ENCODE results near the gene IGLL1. TPM values are rescaled to one million over a fixed set of nuclear protein-coding genes. Genes with fewer than 3 reads are reported as not detected.
"Not testable (repeated sequence)": the region's sequence is repeated elsewhere in the genome, so short reads cannot be mapped to it uniquely, and the experiment has no call there.

Gene IGLL1
- not detected for total RNA-seq

GRCh38 chr22:23579870-23580575 lies at the start of gene IGLL1:
Gene IGLL1, minus strand, starts transcription at chr22:23580290. Its CDS starts 100 bp downstream, at chr22:23580190.
- no peak for ATAC-seq (replicated peaks)
- peaks cover 20% of the 10 kb centered on the region for H3K27me3 Mint-ChIP-seq
- H3K4me1 Mint-ChIP-seq: no peaks in the 10 kb centered on the region
- no peaks in the 10 kb centered on the region for H3K36me3 Mint-ChIP-seq (ENCODE audit: low read depth)
- no peak within 1 kb of the TSS for H3K27ac Mint-ChIP-seq
- no peaks in the 10 kb centered on the region for H3K9me3 Mint-ChIP-seq
- no peak within 1 kb of the TSS for H3K4me3 Mint-ChIP-seq

DNA sequence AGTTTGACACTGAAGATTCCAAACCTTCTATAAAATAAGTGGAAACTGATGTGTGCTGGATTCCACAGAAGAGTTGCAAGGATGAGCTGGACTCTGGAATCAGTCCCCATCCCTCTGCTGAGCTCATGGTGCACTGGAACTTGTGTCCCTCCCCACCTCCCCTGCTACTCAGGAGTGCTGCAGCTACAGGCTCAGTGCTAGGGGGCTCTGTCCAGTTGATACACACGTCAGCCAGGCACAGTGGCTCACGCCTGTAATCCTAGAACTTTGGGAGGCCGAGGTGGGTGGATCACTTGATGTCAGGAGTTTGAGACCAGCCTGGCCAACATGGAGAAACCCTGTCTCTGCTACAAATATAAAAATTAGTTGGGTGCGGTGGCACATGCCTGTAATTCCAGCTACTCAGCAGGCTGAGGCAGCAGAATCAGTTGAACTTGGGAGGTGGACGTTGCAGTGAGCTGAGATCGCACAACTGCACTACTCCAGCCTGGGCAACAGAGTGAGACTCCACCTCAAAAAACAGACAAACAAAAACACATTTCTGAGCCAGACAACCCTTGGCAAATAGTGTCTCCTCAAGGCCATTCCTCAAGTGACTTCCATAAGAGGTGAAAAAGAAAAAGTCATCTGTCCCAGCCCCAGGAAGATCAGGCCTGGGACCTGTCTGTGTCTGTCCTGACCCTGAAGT lies 48.1 kb upstream of the IGLL1 start:
- not testable (repeated sequence) for H3K9me3 Mint-ChIP-seq; H3K36me3 Mint-ChIP-seq (ENCODE audit: low read depth); H3K4me1 Mint-ChIP-seq; H3K27ac Mint-ChIP-seq; H3K27me3 Mint-ChIP-seq; H3K4me3 Mint-ChIP-seq; ATAC-seq (replicated peaks)

GRCh38 chr22:23627401-23628055 lies 47.4 kb upstream of the IGLL1 start:
- H3K36me3 Mint-ChIP-seq (ENCODE audit: low read depth): not testable (repeated sequence)

DNA sequence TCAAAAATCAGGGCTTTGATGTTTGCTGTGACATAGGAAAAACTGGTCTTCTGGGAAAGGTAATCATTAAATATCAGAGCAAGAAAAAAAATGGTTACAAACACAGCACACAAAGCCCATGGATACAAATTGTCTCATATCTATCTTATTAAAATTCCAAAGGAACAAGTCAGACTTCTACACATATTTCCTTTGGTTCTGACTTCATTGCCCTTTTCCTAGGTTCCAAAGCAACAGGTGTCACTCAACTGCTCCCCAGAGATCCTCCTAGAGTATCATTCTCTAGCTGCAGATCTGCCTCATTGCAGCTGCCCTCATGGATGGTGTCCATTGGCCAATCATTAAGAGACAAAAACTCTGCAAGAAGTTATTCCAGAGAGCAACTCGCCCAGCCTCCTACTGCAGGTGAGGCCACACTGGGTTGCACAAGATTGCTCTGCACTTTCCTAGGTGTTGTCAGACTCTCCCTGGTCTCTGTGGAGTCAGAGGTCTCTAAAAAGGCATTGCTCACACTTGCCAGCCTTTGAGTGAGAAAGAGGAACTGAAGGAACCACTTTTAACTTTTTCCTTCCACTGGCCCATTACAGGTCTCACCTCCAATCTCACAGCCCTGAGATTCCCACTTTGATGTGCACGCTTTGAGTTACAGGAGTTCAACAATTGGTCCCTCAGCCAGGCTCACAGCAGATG lies 46.3 kb upstream of the IGLL1 start:
- Mint-ChIP-seq H3K27ac (no peak overlapping the region), H3K36me3 (ENCODE audit: low read depth) (no peaks in the 10 kb centered on the region), H3K4me3 (no peak overlapping the region)

More at GRCh38 chr22:23627401-23628055, 47.4 kb upstream of the IGLL1 start:
- ATAC-seq (replicated peaks): peak; percentile 88
- H3K4me1 Mint-ChIP-seq, H3K27ac Mint-ChIP-seq, H3K4me3 Mint-ChIP-seq, H3K27me3 Mint-ChIP-seq, H3K9me3 Mint-ChIP-seq: not testable (repeated sequence)

DNA sequence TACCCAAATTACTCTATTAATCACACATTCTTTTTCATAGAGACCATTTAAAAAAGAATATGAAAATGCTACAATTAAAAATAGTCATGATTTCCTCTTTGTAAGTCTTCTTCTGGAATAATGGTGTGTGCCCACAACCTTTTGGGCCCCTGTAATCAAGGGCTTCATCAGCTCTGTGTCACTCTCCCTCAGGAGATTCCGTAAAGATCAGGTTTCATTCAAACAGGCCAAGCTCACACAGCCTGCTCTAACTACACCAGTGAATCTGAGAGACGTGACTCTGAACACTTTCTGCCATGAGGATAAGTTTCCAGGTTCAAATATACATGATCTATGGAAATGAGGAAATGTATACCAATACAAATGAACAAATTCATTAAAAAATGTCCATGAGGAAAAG lies 42.5 kb upstream of the IGLL1 start:
- Mint-ChIP-seq H3K4me1 (no peaks in the 10 kb centered on the region), H3K27ac (no peak overlapping the region), H3K9me3 (no peaks in the 10 kb centered on the region), H3K4me3 (no peak overlapping the region), H3K27me3 (no peaks in the 10 kb centered on the region), H3K36me3 (ENCODE audit: low read depth) (no peaks in the 10 kb centered on the region)
- no peak for ATAC-seq (replicated peaks)

More for the DNA sequence above, 46.3 kb upstream of the IGLL1 start:
- Mint-ChIP-seq H3K9me3 (no peaks in the 10 kb centered on the region), H3K4me1 (no peaks in the 10 kb centered on the region), H3K27me3 (no peaks in the 10 kb centered on the region)
- no peak for ATAC-seq (replicated peaks)

- H3K4me3 Mint-ChIP-seq; H3K27ac Mint-ChIP-seq; H3K9me3 Mint-ChIP-seq; H3K4me1 Mint-ChIP-seq; H3K27me3 Mint-ChIP-seq; ATAC-seq (replicated peaks); H3K36me3 Mint-ChIP-seq (ENCODE audit: low read depth): not testable (repeated sequence)
Observed at GRCh38 chr22:23621916-23622315, 41.8 kb upstream of the IGLL1 start.

- ATAC-seq (replicated peaks): no peak
- no peaks in the 10 kb centered on the region for H3K36me3 Mint-ChIP-seq (ENCODE audit: low read depth)
- no peaks in the 10 kb centered on the region for H3K9me3 Mint-ChIP-seq
- no peaks in the 10 kb centered on the region for H3K27me3 Mint-ChIP-seq
- H3K4me1 Mint-ChIP-seq: no peaks in the 10 kb centered on the region
- H3K4me3 Mint-ChIP-seq: no peak overlapping the region
- H3K27ac Mint-ChIP-seq: no peak overlapping the region
Observed at GRCh38 chr22:23621082-23621780, 41.1 kb upstream of the IGLL1 start.

GRCh38 chr22:23613193-23613972 lies 33.3 kb upstream of the IGLL1 start:
- Mint-ChIP-seq H3K4me3 (no peak overlapping the region), H3K9me3 (no peaks in the 10 kb centered on the region), H3K4me1 (peaks cover 7% of the 10 kb centered on the region), H3K36me3 (ENCODE audit: low read depth) (no peaks in the 10 kb centered on the region), H3K27ac (peak overlapping the region; percentile 19), H3K27me3 (no peaks in the 10 kb centered on the region)
- ATAC-seq (replicated peaks): peak; percentile 65

- Mint-ChIP-seq H3K27ac (no peak overlapping the region), H3K4me3 (no peak overlapping the region), H3K36me3 (ENCODE audit: low read depth) (no peaks in the 10 kb centered on the region), H3K27me3 (no peaks in the 10 kb centered on the region), H3K4me1 (peaks cover 7% of the 10 kb centered on the region), H3K9me3 (no peaks in the 10 kb centered on the region)
- ATAC-seq (replicated peaks): no peak
Observed at GRCh38 chr22:23609983-23610781, 30.1 kb upstream of the IGLL1 start.

DNA sequence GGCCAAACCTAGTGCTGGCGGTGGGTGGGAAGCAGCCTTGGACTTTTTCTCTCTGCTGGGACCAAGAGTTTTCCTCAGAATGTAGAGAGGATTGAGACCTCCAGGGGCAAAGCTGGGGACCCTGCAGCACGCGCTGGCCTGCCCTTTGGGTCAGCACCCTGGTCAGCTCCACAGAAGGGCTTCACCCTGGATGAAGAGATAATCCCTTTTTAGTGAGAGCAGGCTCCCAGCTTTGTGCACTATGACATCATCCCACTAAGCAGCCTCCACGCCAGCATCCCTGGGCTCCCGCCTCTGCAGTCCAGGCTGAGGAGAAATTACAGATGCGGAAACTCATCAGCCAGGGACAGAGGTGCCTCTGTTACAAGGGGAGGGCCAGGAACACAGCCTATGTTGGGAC lies 28.5 kb upstream of the IGLL1 start:
- H3K27me3 Mint-ChIP-seq: no peaks in the 10 kb centered on the region
- H3K36me3 Mint-ChIP-seq (ENCODE audit: low read depth): no peaks in the 10 kb centered on the region
- no peak overlapping the region for H3K27ac Mint-ChIP-seq
- no peak overlapping the region for H3K4me3 Mint-ChIP-seq
- no peak for ATAC-seq (replicated peaks)
- peaks cover 7% of the 10 kb centered on the region for H3K4me1 Mint-ChIP-seq
- H3K9me3 Mint-ChIP-seq: no peaks in the 10 kb centered on the region

- ATAC-seq (replicated peaks): no peak
- Mint-ChIP-seq H3K27me3 (no peaks in the 10 kb centered on the region), H3K4me1 (peaks cover 7% of the 10 kb centered on the region), H3K27ac (no peak overlapping the region), H3K36me3 (ENCODE audit: low read depth) (no peaks in the 10 kb centered on the region), H3K4me3 (no peak overlapping the region), H3K9me3 (no peaks in the 10 kb centered on the region)
Observed at GRCh38 chr22:23606204-23607131, 26.4 kb upstream of the IGLL1 start.

DNA sequence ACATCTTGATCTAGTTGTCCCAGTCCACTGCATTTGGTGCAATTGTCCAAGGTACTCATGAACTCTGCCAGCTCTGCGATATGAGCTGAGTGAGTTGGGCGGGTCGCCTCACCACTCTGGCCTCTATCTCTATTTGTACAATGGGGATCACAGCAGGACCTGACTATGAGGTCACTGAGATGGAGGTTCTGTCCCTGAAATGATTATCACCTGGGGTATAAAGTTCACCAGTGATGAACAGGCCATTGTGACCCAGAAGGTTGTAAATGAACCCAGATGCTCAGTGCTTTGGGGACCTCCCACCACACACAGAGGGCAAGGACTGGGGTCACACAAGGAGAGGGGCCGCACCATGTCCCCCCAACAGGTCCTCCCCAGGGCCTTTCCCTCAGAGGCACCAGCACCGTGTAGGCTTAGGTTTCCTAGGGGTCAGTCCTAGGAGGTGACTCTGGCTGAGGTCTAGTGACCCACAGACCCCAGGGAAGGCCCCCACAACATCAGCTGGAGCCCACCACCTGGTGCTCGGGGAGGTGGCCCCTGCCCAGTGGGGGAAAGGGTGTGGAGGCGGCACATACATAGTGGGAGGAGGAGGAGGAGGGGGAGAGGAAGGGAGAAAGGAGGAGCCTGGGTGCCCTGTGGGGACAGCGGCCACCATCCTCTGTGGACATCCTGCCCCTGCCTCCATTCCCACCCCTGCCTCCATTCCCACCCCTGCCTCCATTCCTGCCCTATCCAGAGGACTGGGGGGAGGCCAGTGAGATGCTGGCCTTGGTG lies 25.0 kb upstream of the IGLL1 start:
- no peaks in the 10 kb centered on the region for H3K27me3 Mint-ChIP-seq
- H3K4me3 Mint-ChIP-seq: no peak overlapping the region
- H3K27ac Mint-ChIP-seq: no peak overlapping the region
- no peaks in the 10 kb centered on the region for H3K36me3 Mint-ChIP-seq (ENCODE audit: low read depth)
- ATAC-seq (replicated peaks): no peak
- peaks cover 5% of the 10 kb centered on the region for H3K4me1 Mint-ChIP-seq
- H3K9me3 Mint-ChIP-seq: no peaks in the 10 kb centered on the region
